Forelimb muscle (tissue), 1 donor: ENCODE results near the gene TUBAL3. TPM values are rescaled to one million over a fixed set of nuclear protein-coding genes. Genes with fewer than 3 reads are reported as not detected.

ENCODE experiments used
- DNase-seq: peaks from one replicate; pipeline ENCODE4 v3.0.0-alpha.2; 2013; ENCODE audit warnings: low read depth
- polyA plus RNA-seq: library from polyadenylated mRNA; unstranded; fragments of 120-200 nt; gene quantifications from one replicate; pipeline ENCODE4 v1.2.1, GENCODE V29; 2013; ENCODE audit not compliant: insufficient read length

TUBAL3 gene
- polyA plus RNA-seq, result 0.20 TPM

- no peak for DNase-seq
Measured at GRCh38 chr10:5404208-5405041, at the start of gene TUBAL3. TUBAL3 (minus strand) TSS chr10:5404828; CDS start chr10:5404792, 36 bp downstream.

- no peak for DNase-seq
Measured at GRCh38 chr10:5453749-5454489, 49.3 kb upstream of the TUBAL3 start.

GRCh38 chr10:5450605-5451384 is 46.2 kb upstream of the TUBAL3 start:
- no peak for DNase-seq

- no peak for DNase-seq
Measured at GRCh38 chr10:5449823-5450222, 45.2 kb upstream of the TUBAL3 start.

- DNase-seq, result no peak
Measured at GRCh38 chr10:5449227-5449626, 44.6 kb upstream of the TUBAL3 start.

GRCh38 chr10:5448333-5449001 is 43.8 kb upstream of the TUBAL3 start:
- no peak for DNase-seq

GRCh38 chr10:5447611-5448071 is 43.0 kb upstream of the TUBAL3 start:
- DNase-seq, result no peak

GRCh38 chr10:5447056-5447455 is 42.4 kb upstream of the TUBAL3 start:
- DNase-seq, result no peak

- peak; percentile 61 for DNase-seq
Measured at GRCh38 chr10:5446390-5446926, 41.8 kb upstream of the TUBAL3 start.

- DNase-seq, result no peak
Measured at GRCh38 chr10:5445006-5445405, 40.4 kb upstream of the TUBAL3 start.

GRCh38 chr10:5443429-5443828 is 38.8 kb upstream of the TUBAL3 start:
- no peak for DNase-seq

- DNase-seq, result no peak
Measured at GRCh38 chr10:5442990-5443370, 38.4 kb upstream of the TUBAL3 start.

- no peak for DNase-seq
Measured at GRCh38 chr10:5442065-5442989, 37.7 kb upstream of the TUBAL3 start.

- no peak for DNase-seq
Measured at GRCh38 chr10:5441106-5441505, 36.5 kb upstream of the TUBAL3 start.

GRCh38 chr10:5440206-5440605 is 35.6 kb upstream of the TUBAL3 start:
- DNase-seq, result no peak

GRCh38 chr10:5435328-5435727 is 30.7 kb upstream of the TUBAL3 start:
- DNase-seq, result no peak

- no peak for DNase-seq
Measured at GRCh38 chr10:5434017-5434753, 29.6 kb upstream of the TUBAL3 start.

GRCh38 chr10:5433182-5433581 is 28.6 kb upstream of the TUBAL3 start:
- DNase-seq, result no peak

- DNase-seq, result no peak
Measured at GRCh38 chr10:5428133-5428532, 23.5 kb upstream of the TUBAL3 start.
